Mucosa of descending colon (tissue), 3 donors: Measurements from ENCODE around the gene SMIM41. TPM values are rescaled to one million over a fixed set of nuclear protein-coding genes. Genes with fewer than 3 reads are reported as not detected.
A peak's percentile ranks its signal among the peaks of the same experiment; 100 is the strongest.

Experiments
- ATAC-seq: fragments of 200-7000 bp; cut with Tn5 transposase; one replicate; pipeline ENCODE4 v1.9.1; 2020; ENCODE audit warnings: mild to moderate bottlenecking, moderate library complexity
- DNase-seq, 3 donors: peaks; one replicate each; pipeline ENCODE4 v3.0.0-alpha.2; 2020
- H3K36me3 ChIP-seq: fragments of 200-600 bp; one replicate; pipeline ENCODE4 v1.8.0; 2021; ENCODE audit warnings: low read depth, mild to moderate bottlenecking
- H3K4me1 ChIP-seq: fragments of 200-600 bp; one replicate; pipeline ENCODE4 v1.8.0; 2021; ENCODE audit warnings: low read depth, mild to moderate bottlenecking
- H3K4me3 ChIP-seq: fragments of 200-600 bp; one replicate; pipeline ENCODE4 v1.8.0; 2021; ENCODE audit warnings: mild to moderate bottlenecking
- H3K9me3 ChIP-seq: fragments of 200-600 bp; one replicate; pipeline ENCODE4 v1.8.0; 2021; ENCODE audit warnings: mild to moderate bottlenecking
- intact Hi-C, 2 donors: fragments of 100-400 bp; cut with DNase I in 1 of 2; cut with micrococcal nuclease in 1 of 2; formaldehyde crosslinking; loops; one replicate each; pipeline versions ENCODE4 v1.11.0 to v1.11.1; 2022; cut with DNase I, micrococcal nuclease
- total RNA-seq, 3 donors: library from RNA; stranded (reverse); fragmentation: NEBNext Ultra II Directional in 2 of 3; extraction: Animal tissue kit (Norgen Biotek cat#: 25700) in 2 of 3; gene quantifications; one replicate each; pipeline versions ENCODE4 v1.2.1 to v1.2.4, GENCODE V29; 2021 to 2023
- TF ChIP-seq, protein P1 (sequence below): fragments of 200-600 bp; IDR thresholded peaks from one replicate; pipeline ENCODE4 v1.8.0; 2022; ENCODE audit warnings: antibody characterized with exemption, mild to moderate bottlenecking
- donor health status: DM: no; HTN: no; CAD: no; lungs with moderate emphysema.
- donor health status: DM: no; HTN: no; CAD: no.
- donor health status: DM: no; HTN: yes; CAD: no.

SMIM41 gene
- total RNA-seq, 3 donors from 2014 or later: 0.32 to 0.41 TPM; not detected in 1

DNA sequence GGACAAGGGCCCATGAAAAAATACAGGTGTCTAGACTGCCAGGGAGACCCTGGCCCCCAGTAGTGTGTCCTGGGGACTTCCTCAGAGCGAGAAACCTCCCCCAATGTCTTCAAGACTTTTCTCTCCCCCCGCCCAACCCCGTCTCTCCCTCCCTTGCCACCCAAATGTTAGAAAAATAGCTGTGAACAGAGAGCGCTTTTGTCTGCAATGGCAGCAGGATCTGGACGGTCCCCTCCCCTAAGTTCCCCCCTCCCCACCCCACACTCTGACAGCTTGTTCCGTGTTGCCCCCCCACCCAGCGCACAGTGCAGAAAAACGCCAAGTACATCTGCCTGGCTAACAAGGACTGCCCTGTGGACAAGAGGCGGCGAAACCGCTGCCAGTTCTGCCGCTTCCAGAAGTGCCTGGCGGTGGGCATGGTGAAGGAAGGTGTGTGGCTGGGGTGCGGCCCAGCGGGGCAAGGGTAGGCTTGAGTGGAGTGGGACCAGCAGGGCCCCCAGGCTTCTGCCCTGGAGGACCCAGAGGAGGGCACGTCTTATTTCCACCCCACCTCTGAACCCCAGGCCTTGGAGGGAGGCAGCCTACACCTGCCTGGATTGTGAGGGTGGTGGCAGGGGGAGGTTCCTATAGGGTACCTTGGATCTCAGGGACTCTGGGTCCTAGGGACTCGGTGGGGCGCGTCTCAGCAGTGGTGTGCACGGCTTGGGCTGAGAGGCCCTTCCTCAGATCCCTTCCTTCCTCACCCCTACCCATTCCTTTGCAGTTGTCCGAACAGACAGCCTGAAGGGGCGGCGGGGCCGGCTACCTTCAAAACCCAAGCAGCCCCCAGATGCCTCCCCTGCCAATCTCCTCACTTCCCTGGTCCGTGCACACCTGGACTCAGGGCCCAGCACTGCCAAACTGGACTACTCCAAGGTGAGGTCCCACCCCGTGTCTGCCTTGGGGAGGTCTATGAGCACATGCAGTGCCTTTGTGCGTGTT lies 23.5 kb upstream of the SMIM41 start:
- no peak overlapping the region for H3K4me3 ChIP-seq
- no peaks in the 10 kb centered on the region for H3K36me3 ChIP-seq
- DNase-seq (peak in 2 of 3 donors; percentile 35 to 38), ATAC-seq (no peak)
- intact Hi-C loops: no loop called here
- TF ChIP-seq, protein P1, sequence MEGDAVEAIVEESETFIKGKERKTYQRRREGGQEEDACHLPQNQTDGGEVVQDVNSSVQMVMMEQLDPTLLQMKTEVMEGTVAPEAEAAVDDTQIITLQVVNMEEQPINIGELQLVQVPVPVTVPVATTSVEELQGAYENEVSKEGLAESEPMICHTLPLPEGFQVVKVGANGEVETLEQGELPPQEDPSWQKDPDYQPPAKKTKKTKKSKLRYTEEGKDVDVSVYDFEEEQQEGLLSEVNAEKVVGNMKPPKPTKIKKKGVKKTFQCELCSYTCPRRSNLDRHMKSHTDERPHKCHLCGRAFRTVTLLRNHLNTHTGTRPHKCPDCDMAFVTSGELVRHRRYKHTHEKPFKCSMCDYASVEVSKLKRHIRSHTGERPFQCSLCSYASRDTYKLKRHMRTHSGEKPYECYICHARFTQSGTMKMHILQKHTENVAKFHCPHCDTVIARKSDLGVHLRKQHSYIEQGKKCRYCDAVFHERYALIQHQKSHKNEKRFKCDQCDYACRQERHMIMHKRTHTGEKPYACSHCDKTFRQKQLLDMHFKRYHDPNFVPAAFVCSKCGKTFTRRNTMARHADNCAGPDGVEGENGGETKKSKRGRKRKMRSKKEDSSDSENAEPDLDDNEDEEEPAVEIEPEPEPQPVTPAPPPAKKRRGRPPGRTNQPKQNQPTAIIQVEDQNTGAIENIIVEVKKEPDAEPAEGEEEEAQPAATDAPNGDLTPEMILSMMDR: no peak
- no peaks in the 10 kb centered on the region for H3K9me3 ChIP-seq
- peaks cover 13% of the 10 kb centered on the region for H3K4me1 ChIP-seq

DNA sequence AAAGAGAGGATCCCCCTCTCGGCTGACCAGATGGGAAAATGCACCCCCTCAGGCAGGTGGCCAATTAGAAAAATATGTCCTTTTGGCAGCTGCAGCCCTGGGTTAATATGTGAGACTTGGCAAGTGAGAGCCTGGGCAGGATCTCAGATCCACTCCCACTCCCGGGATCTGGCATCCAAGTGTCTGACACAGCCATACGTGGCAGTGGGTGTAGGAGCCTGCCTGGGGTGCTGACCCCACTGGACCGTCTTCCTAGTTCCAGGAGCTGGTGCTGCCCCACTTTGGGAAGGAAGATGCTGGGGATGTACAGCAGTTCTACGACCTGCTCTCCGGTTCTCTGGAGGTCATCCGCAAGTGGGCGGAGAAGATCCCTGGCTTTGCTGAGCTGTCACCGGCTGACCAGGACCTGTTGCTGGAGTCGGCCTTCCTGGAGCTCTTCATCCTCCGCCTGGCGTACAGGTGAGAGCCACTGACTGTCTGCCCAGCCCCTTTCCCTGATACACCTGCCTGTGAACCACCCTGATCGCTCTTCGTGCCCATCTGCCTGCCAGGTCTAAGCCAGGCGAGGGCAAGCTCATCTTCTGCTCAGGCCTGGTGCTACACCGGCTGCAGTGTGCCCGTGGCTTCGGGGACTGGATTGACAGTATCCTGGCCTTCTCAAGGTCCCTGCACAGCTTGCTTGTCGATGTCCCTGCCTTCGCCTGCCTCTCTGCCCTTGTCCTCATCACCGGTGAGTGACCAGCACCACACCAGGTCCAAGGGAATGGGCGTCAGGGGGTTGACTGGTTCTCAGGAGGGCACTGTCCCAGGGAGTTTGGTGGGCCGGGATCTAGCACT lies 22.5 kb upstream of the SMIM41 start:
- DNase-seq: peak in 1 of 3 donors; percentile 34
- no peaks in the 10 kb centered on the region for H3K36me3 ChIP-seq
- TF ChIP-seq, protein P1: no peak
- intact Hi-C loops: no loop called here
- H3K9me3 ChIP-seq: no peaks in the 10 kb centered on the region
- no peak for ATAC-seq
- H3K4me3 ChIP-seq: no peak overlapping the region
- peaks cover 16% of the 10 kb centered on the region for H3K4me1 ChIP-seq

DNA sequence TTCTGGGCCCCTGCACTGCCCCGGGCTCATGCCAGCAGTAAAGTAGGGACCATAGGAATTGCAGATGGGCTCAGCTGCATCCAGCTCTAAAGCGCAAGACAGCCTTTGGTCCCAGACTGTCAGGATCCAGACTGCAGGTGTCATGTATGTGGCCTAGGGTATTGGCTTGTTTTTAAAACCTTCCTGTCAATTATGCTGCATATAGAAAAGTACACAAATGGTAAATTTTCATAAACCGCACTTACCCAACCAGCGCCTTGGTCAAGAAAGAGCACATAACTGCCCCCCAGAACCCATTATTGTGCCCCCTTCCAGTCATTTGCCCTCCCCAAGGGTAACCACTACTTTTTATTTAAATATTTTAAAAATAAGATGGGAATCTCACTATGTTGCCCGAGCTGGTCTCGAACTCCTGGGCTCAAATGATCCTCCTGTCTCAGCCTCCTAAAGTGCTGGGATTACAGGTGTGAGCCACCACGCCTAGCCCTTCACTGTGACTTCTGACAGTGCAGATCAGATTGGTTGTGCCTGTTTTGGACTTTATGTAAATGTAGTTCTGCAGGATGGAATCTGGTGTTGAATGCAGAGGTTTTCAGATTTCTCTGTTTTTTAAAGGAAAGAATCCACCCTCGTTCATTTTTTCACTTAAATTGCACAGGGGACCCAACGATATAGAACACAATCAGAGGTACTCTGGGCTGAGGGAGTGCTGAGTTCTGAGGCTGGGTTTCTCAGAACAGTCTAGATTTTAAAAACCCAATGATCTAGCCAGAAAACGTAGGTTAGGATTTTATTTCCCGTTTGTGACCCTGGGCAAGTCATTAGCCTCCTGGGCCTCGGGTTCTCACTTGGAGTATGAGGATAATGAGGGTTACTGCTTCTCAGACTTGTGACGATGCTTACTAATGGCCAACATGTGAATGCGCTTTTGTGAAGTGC lies 21.6 kb upstream of the SMIM41 start:
- ATAC-seq: no peak
- Histone ChIP-seq H3K4me3 (no peak overlapping the region), H3K36me3 (no peaks in the 10 kb centered on the region), H3K4me1 (peaks cover 10% of the 10 kb centered on the region), H3K9me3 (no peaks in the 10 kb centered on the region)
- TF ChIP-seq, protein P1: no peak
- DNase-seq: no peak
- intact Hi-C loops: no loop called here

DNA sequence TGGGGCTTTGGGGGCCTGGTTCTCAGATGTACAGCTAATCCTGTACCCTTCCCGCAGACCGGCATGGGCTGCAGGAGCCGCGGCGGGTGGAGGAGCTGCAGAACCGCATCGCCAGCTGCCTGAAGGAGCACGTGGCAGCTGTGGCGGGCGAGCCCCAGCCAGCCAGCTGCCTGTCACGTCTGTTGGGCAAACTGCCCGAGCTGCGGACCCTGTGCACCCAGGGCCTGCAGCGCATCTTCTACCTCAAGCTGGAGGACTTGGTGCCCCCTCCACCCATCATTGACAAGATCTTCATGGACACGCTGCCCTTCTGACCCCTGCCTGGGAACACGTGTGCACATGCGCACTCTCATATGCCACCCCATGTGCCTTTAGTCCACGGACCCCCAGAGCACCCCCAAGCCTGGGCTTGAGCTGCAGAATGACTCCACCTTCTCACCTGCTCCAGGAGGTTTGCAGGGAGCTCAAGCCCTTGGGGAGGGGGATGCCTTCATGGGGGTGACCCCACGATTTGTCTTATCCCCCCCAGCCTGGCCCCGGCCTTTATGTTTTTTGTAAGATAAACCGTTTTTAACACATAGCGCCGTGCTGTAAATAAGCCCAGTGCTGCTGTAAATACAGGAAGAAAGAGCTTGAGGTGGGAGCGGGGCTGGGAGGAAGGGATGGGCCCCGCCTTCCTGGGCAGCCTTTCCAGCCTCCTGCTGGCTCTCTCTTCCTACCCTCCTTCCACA lies 20.7 kb upstream of the SMIM41 start:
- H3K36me3 ChIP-seq: no peaks in the 10 kb centered on the region
- no peak overlapping the region for H3K4me3 ChIP-seq
- no peaks in the 10 kb centered on the region for H3K9me3 ChIP-seq
- TF ChIP-seq, protein P1: no peak
- intact Hi-C loops: no loop called here
- H3K4me1 ChIP-seq: peaks cover 5% of the 10 kb centered on the region
- ATAC-seq (no peak), DNase-seq (peak in 2 of 3 donors; percentile 25 to 39)
